GM19328 (cell line): Measurements from ENCODE around the gene PARVB.

ENCODE experiments used
- ATAC-seq: cut with Tn5 transposase; IDR thresholded peaks from one replicate; pipeline ENCODE4 v1.9.1; 2021; ENCODE audit warnings: mild to moderate bottlenecking, moderate library complexity; ENCODE audit not compliant: unreplicated experiment

PARVB gene, protein sequence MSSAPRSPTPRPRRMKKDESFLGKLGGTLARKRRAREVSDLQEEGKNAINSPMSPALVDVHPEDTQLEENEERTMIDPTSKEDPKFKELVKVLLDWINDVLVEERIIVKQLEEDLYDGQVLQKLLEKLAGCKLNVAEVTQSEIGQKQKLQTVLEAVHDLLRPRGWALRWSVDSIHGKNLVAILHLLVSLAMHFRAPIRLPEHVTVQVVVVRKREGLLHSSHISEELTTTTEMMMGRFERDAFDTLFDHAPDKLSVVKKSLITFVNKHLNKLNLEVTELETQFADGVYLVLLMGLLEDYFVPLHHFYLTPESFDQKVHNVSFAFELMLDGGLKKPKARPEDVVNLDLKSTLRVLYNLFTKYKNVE

DNA sequence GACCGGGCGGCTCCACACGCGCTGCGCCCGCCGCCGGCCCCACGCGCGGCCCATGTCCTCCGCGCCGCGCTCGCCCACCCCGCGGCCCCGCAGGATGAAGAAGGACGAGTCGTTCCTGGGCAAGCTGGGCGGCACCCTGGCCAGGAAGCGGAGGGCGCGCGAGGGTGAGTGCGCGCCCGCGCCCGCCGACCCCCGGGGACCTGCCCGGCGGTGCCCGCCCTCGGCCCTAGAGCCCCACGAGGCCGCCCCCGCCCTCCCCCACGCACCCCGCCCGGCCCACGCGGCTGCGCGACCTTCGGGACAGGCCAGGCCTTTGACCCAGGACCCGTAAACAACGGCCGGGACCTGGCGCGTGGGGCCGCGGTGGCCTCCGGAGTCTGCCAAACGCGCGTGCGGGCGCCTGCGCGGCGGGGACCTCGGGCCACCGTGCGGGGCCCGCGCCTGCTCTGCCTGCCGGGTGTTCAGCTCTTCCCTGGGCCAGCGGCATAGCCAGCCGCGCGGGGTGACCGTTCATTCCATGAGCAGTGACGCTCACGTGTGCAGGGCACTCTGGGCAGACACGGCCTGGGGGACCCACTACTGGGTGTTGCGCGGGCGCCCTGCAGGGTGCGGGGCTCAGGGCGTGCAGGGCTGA is at the start of gene PARVB:
TSS of gene PARVB (plus strand) at position 15 of the 634 bp plus-strand sequence. CDS start at position 53, 38 bp downstream.
- ATAC-seq, result no peak

DNA sequence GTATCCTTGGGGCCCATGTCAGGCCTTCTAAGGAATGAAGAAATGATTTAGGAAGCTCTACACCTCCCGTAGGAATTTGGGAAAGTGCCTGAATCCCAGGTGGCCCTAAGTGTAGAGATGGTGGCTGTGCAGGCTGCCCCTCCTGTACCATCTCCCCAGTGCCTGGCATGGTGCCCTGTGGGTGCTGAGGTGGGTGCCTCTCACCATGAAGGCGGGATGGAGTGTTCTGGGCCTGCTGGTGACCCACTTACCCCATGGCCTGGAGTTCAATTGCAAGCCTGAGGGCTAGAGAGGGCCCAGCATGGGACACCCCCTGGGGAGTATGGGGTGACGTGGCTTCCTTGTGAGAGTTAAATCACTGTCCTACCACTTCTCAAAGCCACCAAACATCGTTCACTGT is 49.1 kb upstream of the PARVB start:
- ATAC-seq, result no peak

DNA sequence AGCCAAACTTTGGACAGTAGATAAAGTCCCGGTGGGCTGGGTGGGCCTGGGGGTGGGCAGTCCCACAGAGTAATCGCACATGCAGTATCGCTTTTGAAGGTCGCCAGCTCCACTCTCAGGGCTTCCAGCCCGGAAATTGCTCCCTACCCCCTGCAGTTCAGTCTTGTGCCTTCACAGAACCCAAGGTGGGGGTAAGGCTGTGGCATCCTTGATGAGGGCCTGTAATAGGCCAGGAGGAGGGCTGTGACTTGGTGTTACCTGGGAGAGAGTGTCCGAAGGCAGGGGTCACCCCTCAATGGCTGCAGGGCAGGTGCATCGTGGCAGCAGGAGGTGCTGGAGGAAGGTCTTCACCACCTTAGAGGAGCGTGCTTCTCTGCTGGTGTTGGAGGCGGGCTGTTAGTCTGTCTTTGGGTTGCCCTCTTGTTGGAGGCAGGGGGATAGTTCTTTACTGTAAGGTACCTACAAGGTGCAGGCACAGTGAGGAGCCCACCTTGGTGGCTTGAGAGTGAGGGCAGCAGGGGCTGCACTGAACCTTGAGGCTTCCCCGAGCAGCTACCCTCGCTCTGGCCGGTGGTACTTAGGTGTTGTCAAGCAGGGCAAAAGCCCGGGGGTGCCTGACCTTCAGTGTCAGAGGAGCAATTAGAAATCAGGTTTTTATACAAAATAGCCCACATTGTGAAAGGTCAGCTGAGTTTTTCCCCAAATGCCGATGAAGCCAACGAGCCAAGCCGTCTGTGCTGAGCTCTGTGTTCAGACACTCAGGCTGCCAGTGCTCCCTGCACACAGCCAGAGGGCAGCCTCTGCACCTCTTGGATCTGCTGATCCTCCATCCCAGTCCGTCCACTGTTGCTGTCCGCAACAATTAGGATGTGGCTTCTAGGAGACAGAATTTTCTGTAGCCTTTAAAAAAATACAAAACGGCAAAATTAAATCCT is 47.0 kb upstream of the PARVB start:
- ATAC-seq, result no peak

DNA sequence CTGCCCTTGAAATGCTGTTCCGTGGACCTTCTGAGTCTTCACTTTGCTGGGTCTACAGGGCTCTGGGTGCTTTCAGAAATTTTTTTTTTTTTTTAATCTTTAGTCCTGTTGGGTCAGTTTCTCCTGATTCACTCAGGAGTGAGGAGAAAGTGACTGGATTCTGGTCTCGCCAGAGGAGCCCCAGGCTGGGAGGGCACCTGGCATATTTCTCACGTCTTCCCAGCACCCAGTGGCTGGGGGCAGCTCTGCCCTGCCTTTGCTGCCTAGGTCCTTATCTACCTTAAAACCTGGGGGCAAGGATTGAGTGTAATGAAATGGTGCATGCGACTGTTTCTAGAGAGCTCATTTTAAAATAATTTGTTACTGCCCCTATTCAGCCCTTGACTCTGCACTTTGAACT is 45.5 kb upstream of the PARVB start:
- ATAC-seq, result no peak

DNA sequence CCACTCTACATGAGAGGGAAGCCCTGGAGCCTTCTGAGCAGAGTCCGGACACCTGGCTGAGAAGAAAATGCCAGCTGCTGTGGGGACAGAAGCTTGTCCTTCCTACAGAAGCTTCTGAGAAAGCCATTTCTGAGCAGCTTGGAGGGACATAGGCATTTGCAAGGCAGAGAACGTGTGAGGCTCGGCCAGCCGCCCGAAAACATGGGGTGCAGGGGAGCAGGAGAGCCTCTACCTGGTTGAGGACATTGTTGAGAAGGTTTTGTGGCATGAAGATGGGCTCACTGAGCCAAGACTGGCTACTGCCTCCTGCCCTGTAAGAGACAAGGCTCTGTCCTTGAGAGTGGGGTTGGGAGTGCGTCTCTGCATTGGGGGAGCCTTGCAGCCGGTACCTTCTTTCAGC is 43.5 kb upstream of the PARVB start:
- ATAC-seq, result no peak

DNA sequence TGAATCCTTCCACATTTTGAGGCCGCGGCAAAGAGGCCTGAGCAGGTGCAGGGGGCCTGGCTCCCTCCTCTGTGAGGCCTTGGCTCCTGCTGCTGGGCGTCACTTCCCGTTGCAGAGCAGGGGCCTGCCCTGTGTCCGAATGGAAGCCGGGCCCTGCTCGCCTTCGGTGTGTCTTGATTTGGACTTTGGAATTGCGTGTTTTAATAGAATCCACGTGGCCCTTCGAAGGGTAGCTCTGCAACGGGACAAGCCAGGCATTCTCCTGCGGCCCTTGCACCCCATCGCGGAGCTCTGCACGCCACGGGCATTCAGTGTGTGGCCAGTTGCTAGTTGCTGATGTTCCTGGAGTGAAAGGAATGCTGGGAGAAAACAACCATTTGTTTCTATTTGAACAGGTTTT is 43.1 kb upstream of the PARVB start:
- ATAC-seq, result no peak

DNA sequence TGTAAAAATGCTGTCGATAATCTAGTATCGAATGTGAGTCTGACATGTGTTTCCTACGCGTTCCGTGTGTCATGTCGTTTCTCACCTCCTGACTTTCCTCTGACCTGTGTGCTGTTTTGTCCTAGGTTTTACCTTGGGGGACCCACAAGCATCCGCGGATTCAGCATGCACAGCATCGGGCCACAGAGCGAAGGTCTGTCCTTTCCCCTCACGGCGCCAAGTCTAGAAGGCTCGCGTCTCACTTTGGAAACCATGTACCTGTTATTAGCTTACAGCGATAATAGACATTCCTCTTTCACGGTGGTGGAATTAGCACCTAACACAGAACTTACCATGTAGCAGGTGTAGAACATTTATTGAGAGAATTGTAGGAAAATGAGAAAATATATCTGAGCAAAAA is 40.3 kb upstream of the PARVB start:
- no peak for ATAC-seq

DNA sequence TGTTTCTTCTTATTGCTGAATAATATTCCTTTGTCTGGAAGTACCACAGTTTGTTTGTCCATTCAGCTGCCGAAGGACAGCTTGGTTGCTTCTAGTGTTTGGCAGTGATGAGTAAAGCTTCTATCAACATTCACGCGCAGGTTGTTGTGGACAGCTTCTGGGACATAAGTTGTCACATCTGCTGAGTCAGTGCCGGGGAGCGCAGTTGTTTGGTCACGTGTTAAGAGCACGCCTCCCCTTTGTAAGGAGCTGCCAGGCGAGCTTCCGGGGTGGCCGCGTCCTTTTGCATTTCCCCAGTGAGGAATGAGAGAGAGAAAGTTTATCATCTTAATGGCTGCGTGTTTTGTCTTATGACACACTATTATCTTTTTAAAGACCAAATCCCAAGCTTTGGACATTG is 38.6 kb upstream of the PARVB start:
- no peak for ATAC-seq

DNA sequence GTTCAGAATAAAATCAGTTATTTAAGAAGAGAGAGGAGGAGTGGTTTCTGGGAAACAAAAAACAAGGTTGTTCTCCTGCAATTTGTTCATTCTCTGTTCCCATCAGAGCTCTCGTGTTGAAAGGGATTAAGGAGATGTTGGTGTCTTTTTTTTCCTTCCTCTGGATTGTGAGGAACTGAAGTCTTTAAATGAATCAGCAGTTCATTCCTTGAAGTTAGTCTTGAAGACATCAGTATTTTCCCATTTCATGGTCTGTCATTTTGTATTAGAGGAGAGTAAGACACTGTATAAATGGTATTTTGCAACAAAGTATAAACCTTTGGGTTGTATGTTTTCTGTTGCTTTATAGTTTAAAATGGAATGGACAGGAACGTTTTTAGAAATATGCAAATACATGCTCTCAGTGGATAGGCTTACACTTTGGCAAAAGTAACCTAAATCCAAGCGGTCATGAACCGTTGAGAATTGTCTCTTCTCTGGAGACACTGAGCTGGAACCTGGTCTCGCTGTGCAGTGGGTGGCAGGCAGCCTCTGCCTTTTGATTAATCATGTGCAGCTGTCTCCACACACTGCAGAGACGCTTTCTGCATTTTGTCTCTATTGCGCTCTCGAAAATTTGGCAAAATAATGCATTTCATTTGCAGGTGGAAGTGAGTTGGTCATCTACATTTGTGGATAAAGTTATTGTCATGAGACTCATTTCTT is 35.8 kb upstream of the PARVB start:
- ATAC-seq, result no peak

DNA sequence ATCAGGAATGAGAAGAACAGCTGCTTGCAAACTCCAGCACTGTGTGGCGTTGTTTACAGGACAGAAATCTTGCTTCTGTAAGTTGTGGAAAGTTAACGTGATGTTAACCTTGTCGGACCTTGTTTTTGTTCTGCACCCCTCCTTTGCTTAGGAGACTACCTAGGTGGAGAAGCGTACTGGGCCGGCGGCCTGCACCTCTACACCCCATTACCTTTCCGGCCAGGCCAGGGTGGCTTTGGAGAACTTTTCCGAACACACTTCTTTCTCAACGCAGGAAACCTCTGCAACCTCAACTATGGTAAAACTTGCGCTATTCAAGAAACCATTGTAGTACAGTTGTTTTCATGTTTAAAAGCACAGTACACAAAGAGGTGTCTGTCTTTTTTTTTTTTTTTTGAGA is 35.1 kb upstream of the PARVB start:
- no peak for ATAC-seq

DNA sequence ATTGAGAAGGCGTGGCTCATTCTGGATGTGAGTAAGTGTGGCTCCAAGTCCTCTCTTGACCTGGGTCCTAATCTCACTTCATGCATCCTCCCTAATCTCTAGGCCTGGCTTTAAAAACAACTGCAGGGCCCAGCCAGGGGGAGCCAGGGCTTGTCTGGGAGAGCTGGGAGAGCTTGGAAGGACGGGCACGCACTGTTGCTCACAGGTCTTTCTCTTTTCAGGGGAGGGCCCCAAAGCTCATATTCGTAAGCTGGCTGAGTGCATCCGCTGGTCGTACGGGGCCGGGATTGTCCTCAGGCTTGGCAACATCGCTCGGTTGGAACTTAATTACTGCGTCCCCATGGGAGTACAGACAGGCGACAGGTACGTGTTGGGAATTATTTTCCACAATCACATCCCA is 34.1 kb upstream of the PARVB start:
- ATAC-seq, result no peak

DNA sequence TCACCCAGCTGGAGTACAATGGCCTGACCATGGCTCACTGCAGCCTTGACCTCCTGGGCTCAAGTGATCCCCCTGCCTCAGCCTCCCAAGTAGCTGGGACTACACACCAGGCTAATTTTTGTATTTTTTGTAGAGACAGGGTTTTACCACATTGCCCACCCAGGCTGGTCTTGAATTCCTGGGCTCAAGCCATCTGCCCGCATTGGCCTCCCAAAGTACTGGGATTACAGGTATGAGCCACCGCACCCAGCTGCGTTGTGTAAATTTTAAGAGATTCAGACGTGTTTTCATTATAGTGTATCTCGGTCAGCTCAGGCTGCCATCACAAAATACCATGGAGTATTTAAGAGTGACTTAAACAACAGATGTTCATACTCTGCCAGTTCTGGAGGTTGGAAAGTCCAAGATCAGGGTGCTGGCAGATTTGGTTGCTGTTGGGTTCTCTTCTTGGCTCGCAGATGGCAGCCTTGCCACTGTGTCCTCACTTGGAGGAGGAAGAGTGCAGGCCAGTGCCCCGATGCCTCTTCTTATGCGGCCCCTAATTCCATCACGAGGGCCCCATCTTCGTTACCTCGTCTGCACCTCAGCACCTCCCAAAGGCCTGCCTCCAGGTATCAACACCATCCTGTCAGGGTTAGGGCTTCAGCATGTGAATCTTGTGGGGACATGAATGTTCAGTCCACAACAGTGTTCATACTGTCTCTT is 32.6 kb upstream of the PARVB start:
- ATAC-seq, result no peak

DNA sequence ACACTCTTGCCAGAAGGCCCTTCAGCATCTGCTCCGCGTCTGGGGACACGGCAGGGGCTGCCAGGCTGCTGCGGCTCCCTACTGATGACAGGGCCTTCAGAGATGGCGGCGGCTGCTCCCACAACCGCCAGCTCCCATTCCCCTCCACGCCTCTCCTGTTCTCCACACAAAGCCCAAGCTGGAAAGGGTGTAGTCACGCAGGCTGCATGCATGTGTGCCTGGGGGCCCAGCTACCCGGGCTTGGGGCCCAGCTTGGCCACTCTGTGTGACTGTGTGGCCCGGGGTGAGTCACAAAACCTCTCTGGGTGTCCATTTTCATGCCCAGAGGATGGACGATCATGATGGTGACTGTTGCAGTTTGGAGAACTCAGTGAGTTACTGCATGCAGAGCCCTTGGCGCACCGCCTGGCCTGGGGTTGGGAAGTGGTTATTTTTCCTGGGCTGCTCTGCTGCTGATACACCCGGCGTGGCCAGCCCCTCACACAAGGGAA is 31.7 kb upstream of the PARVB start:
- ATAC-seq, result no peak

DNA sequence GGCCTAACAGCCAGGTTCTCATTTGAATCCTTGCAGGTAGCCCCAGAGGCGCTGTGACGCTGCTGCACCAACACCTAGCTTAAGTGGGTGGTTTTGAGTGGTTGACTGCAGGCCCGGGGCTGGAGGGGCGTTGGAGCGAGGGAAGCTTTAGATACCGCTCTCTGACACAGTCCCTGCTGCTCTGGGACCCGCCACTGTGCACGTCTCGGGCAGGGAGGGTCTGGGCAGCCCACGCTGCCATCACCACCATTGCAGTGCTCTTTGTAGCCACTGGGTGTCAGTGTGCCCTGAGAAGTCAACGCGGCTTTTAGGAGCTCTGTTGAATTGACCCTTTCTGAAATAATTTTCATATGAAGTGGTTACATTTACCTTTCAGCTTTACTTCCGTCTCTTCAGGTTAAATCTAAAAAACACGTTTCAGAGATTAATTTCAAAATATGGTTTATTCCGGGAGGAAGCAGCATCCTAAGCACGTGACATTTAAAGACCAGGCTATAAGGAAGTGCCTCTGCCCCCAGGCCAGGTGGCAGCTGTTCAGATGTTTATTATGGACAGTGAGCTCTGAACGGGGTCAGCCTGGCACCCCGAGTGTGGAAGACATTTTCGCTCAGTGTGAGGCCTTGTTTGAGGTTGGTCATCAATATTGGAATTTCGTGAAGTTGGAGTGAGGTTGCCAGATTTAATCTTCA is 30.9 kb upstream of the PARVB start:
- ATAC-seq, result no peak

DNA sequence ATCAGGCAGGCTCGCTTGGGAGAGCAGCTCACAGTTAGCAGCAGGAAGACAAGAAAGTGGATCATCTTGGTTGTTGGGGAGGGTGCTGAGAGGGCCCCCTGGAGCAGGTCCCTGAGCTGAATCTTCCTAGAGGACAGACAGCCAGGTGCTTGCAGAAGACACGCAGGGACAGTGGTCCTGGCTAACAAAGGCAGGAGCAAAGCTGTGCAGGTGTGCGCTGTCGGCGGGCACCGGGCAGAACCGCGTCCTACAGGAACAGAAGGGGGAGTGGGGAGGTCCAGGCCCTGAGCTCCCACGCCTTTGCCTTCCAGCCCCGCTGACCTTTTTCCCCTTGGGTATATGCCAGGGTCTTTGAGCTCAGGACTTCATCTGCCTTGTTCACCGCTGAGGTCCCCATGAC is 30.1 kb upstream of the PARVB start:
- no peak for ATAC-seq

DNA sequence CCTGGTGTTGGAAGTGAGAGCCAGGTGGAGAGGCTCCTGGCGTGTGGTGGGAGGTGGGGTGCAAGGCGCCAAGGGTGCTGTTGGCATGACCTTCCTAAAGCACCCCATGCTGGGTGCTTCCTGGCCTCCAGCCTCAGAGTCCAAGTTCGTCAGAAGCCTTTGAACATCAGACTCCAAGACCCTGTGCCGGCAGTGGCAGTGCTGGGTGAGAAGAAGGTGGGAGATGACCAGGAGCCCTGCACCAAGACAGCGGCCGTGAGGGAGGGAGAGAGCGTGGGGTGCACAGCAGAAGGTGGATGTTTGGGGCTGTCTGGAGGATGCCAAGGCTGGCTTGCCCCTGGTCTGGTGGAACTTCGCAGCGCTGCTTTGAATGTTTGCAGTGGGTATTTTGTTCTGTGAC is 29.7 kb upstream of the PARVB start:
- ATAC-seq, result no peak

DNA sequence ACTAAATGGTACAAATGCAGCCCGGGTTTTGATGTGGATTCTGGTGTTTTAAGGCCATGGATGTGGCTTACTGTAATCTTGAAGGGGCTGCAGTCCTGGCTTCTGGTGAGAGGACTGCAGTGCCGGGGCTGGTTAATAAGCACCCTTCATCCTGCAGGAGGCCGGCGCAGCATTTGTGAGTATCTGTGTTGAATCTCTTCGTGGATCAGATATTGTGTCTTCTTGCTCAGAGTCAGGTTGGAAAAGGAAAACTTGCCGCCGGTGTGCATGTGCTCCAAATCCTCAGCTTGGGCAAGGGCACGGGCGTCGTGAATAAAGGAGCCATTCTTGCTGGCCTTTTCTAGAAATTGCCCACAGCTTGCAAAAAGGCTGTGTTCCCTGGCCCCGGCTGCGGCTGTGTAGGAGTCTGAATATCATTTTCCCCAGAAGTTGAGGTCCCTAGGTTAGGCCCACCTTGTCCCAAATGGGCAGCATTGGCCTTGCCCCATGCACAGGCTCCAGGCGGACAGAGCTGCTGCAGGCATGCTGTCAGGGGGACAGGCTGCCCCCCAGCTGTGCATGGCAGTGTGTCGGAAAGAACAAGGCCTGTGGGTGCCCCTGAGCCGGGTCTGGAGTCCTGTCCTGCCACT is 28.9 kb upstream of the PARVB start:
- no peak for ATAC-seq

DNA sequence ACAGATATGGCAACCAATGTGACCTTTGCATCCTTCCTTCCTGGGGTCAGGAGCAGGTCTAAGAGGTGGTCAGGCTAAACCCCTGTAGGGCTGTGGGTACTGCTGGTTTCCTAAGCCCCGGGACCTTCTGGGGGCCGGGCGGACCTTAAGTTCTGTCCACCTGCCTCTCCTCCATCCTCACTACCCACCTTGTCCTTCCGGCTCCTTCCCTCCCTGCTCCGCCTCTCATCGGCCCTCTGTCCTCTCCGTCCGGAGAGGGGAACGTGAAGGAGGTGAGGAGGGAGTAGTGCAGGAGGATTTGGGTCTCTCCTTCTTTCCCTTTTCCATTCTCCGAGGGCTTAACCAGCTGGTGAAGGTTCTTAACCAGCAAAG is 28.3 kb upstream of the PARVB start:
- no peak for ATAC-seq
